Measurements from ENCODE around the gene VCX3A.
"Not testable (repeated sequence)": the region's sequence is repeated elsewhere in the genome, so short reads cannot be mapped to it uniquely, and the experiment has no call there.

The VCX3A gene

GRCh38 chrX:6535018-6535417 is at the start of gene VCX3A:
Gene VCX3A, minus strand, starts transcription at chrX:6535118. Its CDS starts 621 bp downstream, at chrX:6534497.
- H3K27ac ChIP-seq; H3K9ac ChIP-seq (ENCODE audit: insufficient read length); H3K9me3 ChIP-seq (ENCODE audit: low read depth, low read length); H3K36me3 ChIP-seq (ENCODE audit: insufficient read depth, low read length); DNase-seq (ENCODE audit: low read depth, low spot score); H3K4me3 ChIP-seq: not testable (repeated sequence)

DNA sequence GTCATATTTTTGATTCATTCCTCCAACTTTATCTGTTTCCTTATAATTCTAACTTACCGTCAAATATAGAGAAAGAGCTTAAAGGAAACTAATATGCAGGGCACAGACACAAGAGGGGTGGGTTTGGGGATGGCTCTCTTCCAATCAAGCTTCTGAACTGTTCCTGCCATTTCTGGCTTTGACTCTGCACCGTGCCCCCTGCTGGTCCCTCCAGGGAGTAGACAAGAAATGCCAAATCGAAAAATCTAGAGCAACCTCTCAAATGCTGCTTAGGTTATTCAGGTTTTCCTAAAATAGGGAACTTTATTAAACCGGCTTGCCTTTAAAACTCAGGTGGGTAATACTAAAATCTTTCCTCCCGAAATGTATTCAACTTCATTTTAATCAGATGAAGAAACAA is 39.8 kb upstream of the VCX3A start:
- no peak for TF ChIP-seq FOXP2 (optimal IDR thresholded peaks at IDR 0.05; ENCODE audit: control extremely low read depth, extremely low read length, insufficient read depth)
- no peak for TF ChIP-seq EZH2 (IDR thresholded peaks at IDR 0.05)
- no peak for TF ChIP-seq POLR2AphosphoS5 (IDR thresholded peaks at IDR 0.05; ENCODE audit: borderline replicate concordance, low read depth, low read length)
- Histone ChIP-seq H3K9ac (ENCODE audit: insufficient read length) (no peak overlapping the region), H3K27ac (no peak overlapping the region), H3K4me3 (no peak overlapping the region), H3K36me3 (ENCODE audit: insufficient read depth, low read length) (no peaks in the 10 kb centered on the region), H3K9me3 (ENCODE audit: low read depth, low read length) (no peaks in the 10 kb centered on the region)
- DNase-seq (ENCODE audit: low read depth, low spot score) = no peak

- H3K9me3 ChIP-seq (ENCODE audit: low read depth, low read length) = no peaks in the 10 kb centered on the region
- TF ChIP-seq EZH2 (IDR thresholded peaks at IDR 0.05) = no peak
- no peak for TF ChIP-seq FOXP2 (optimal IDR thresholded peaks at IDR 0.05; ENCODE audit: control extremely low read depth, extremely low read length, insufficient read depth)
- TF ChIP-seq POLR2AphosphoS5 (IDR thresholded peaks at IDR 0.05; ENCODE audit: borderline replicate concordance, low read depth, low read length) = no peak
- DNase-seq (ENCODE audit: low read depth, low spot score) = no peak
- no peak overlapping the region for H3K4me3 ChIP-seq
- no peak overlapping the region for H3K9ac ChIP-seq (ENCODE audit: insufficient read length)
- no peak overlapping the region for H3K27ac ChIP-seq
- H3K36me3 ChIP-seq (ENCODE audit: insufficient read depth, low read length) = no peaks in the 10 kb centered on the region
Measured at GRCh38 chrX:6568031-6568430, 33.1 kb upstream of the VCX3A start.

- H3K36me3 ChIP-seq (ENCODE audit: insufficient read depth, low read length) = no peaks in the 10 kb centered on the region
- TF ChIP-seq FOXP2 (optimal IDR thresholded peaks at IDR 0.05; ENCODE audit: control extremely low read depth, extremely low read length, insufficient read depth) (no peak), POLR2AphosphoS5 (IDR thresholded peaks at IDR 0.05; ENCODE audit: borderline replicate concordance, low read depth, low read length) (no peak), EZH2 (IDR thresholded peaks at IDR 0.05) (no peak)
- no peak for DNase-seq (ENCODE audit: low read depth, low spot score)
- no peak overlapping the region for H3K4me3 ChIP-seq
- H3K9ac ChIP-seq (ENCODE audit: insufficient read length) = no peak overlapping the region
- no peaks in the 10 kb centered on the region for H3K9me3 ChIP-seq (ENCODE audit: low read depth, low read length)
- H3K27ac ChIP-seq = no peak overlapping the region
Measured at GRCh38 chrX:6558979-6559378, 24.1 kb upstream of the VCX3A start.

DNA sequence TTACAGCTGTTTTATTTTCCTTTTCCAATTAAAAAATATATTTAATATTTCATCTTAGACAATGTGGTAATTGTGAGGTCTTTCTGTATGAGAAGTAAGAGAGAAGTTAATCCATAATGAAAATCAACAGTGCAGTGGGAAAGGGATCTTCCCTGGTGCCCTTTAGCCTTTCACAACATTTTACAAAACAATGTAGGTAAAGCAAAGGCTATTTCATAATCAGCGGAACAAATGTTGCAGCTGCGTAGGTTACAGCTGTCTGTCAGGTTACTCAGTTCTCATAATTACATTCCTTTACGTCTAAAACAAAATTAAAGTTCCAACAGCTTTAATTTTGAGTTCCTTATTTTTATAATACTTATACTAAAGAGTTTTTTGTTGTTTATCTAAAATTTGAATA is 22.8 kb upstream of the VCX3A start:
- no peak overlapping the region for H3K9ac ChIP-seq (ENCODE audit: insufficient read length)
- H3K36me3 ChIP-seq (ENCODE audit: insufficient read depth, low read length) = no peaks in the 10 kb centered on the region

GRCh38 chrX:6550999-6551398 is 16.1 kb upstream of the VCX3A start:
- TF ChIP-seq EZH2 (IDR thresholded peaks at IDR 0.05) = no peak
- TF ChIP-seq FOXP2 (optimal IDR thresholded peaks at IDR 0.05; ENCODE audit: control extremely low read depth, extremely low read length, insufficient read depth) = no peak
- no peak for TF ChIP-seq POLR2AphosphoS5 (IDR thresholded peaks at IDR 0.05; ENCODE audit: borderline replicate concordance, low read depth, low read length)
- no peak overlapping the region for H3K4me3 ChIP-seq
- H3K9me3 ChIP-seq (ENCODE audit: low read depth, low read length) = no peaks in the 10 kb centered on the region
- H3K27ac ChIP-seq = no peak overlapping the region
- no peak overlapping the region for H3K9ac ChIP-seq (ENCODE audit: insufficient read length)
- no peak for DNase-seq (ENCODE audit: low read depth, low spot score)
- no peaks in the 10 kb centered on the region for H3K36me3 ChIP-seq (ENCODE audit: insufficient read depth, low read length)

More for the DNA sequence above, 22.8 kb upstream of the VCX3A start:
- TF ChIP-seq FOXP2 (optimal IDR thresholded peaks at IDR 0.05; ENCODE audit: control extremely low read depth, extremely low read length, insufficient read depth) = no peak
- TF ChIP-seq EZH2 (IDR thresholded peaks at IDR 0.05) = no peak
- TF ChIP-seq POLR2AphosphoS5 (IDR thresholded peaks at IDR 0.05; ENCODE audit: borderline replicate concordance, low read depth, low read length) = no peak
- H3K4me3 ChIP-seq = no peak overlapping the region
- no peak for DNase-seq (ENCODE audit: low read depth, low spot score)
- H3K27ac ChIP-seq = no peak overlapping the region
- H3K9me3 ChIP-seq (ENCODE audit: low read depth, low read length) = no peaks in the 10 kb centered on the region

DNA sequence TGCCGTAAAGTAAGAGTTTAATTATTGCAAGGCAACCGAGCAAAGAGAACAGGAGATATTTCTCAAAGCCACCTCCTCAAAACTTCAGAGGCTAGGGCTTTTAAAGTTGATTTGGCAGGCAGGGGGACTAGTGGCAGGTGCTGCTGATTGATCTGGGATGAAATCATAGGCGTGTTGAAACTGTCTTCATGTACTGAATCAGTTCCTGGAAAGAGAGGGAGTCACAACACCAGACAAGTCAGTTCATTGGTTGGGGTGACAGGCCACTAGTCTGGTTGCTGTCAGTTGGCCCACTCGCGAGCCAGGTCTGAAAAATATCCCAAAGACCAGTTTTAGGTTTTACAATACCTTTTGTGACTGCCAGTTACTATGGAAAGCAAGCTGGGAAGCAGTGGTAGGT is 10.8 kb upstream of the VCX3A start:
- Histone ChIP-seq H3K27ac (no peak overlapping the region), H3K9ac (ENCODE audit: insufficient read length) (no peak overlapping the region), H3K36me3 (ENCODE audit: insufficient read depth, low read length) (no peaks in the 10 kb centered on the region), H3K9me3 (ENCODE audit: low read depth, low read length) (no peaks in the 10 kb centered on the region), H3K4me3 (no peak overlapping the region)
- no peak for DNase-seq (ENCODE audit: low read depth, low spot score)
- TF ChIP-seq FOXP2 (optimal IDR thresholded peaks at IDR 0.05; ENCODE audit: control extremely low read depth, extremely low read length, insufficient read depth) = no peak
- no peak for TF ChIP-seq POLR2AphosphoS5 (IDR thresholded peaks at IDR 0.05; ENCODE audit: borderline replicate concordance, low read depth, low read length)
- no peak for TF ChIP-seq EZH2 (IDR thresholded peaks at IDR 0.05)

DNA sequence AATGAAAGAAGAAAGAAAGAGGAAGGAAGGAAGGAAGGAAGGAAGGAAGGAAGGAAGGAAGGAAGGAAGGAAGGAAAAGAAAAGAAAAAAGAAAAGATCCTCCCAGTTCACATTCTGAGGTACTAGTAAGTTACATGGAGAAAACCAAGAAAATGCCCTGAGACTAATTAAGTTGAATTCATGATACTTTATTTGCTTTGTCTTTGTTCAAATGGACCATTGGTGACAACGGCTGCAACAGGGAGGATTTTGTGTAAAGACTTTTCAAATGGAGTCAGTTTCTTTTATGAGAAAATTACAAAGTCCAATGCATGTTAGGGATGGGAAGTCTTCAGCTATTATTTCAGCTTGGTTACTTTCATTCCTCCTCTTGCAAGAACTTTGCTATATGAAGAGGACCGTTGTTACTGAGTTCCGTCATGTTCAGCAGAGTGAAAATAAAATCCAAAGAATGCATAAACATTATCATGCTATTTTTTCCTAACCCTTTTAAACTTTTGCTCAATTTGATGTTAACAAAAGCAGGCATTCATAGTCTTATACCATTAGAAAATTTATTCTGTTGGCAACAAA is 8.3 kb downstream of the VCX3A start:
- H3K9me3 ChIP-seq (ENCODE audit: low read depth, low read length) = peaks cover 4% of the 10 kb centered on the region; the same call in 1 of the 2 replicates
- TF ChIP-seq POLR2AphosphoS5 (IDR thresholded peaks at IDR 0.05; ENCODE audit: borderline replicate concordance, low read depth, low read length) = no peak; the same call in 1 of the 2 replicates
- no peak for TF ChIP-seq FOXP2 (optimal IDR thresholded peaks at IDR 0.05; ENCODE audit: control extremely low read depth, extremely low read length, insufficient read depth)
- TF ChIP-seq EZH2 (IDR thresholded peaks at IDR 0.05) = no peak
- peak overlapping the region; percentile 63 for H3K4me3 ChIP-seq
- DNase-seq (ENCODE audit: low read depth, low spot score) = peak; percentile 61
- H3K36me3 ChIP-seq (ENCODE audit: insufficient read depth, low read length) = 0 out of 2 replicates have a peak, but pooled peaks cover 3% of the 10 kb centered on the region
- peak overlapping the region; percentile 28 for H3K9ac ChIP-seq (ENCODE audit: insufficient read length)
- peak overlapping the region; percentile 99 for H3K27ac ChIP-seq

DNA sequence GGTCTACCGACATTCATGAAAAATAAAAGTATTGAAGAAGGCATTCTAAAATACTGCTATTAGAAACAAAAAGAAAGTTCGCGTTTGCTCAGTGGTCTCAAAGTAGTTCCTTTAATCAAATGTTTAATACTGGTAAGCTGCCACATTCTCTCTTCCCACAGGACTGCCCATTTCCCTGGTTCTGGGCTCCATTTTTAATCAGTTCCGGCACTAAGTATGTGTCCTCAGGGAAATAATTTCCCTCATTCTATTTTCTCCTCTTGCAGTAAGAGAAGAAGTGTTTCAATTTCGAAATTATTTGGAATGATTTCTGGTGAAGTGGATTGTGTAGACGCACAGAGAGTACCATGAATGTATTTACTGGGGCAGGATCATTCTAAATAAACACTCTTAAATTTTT is 17.5 kb downstream of the VCX3A start:
- Histone ChIP-seq H3K9ac (ENCODE audit: insufficient read length) (no peak overlapping the region), H3K4me3 (no peak overlapping the region), H3K9me3 (ENCODE audit: low read depth, low read length) (no peaks in the 10 kb centered on the region), H3K27ac (peak overlapping the region; percentile 29; the same call in 1 of the 2 replicates), H3K36me3 (ENCODE audit: insufficient read depth, low read length) (no peaks in the 10 kb centered on the region; the same call in 1 of the 2 replicates)
- DNase-seq (ENCODE audit: low read depth, low spot score) = no peak
- no peak for TF ChIP-seq POLR2AphosphoS5 (IDR thresholded peaks at IDR 0.05; ENCODE audit: borderline replicate concordance, low read depth, low read length)
- no peak for TF ChIP-seq EZH2 (IDR thresholded peaks at IDR 0.05)
- TF ChIP-seq FOXP2 (optimal IDR thresholded peaks at IDR 0.05; ENCODE audit: control extremely low read depth, extremely low read length, insufficient read depth) = no peak

Data from SK-N-MC (cell line).